ENCODE data around the gene CMSS1. TPM values are rescaled to one million over a fixed set of nuclear protein-coding genes. Genes with fewer than 3 reads are reported as not detected.

The CMSS1 gene
- total RNA-seq, 4 donors from 2014 or later = 2.4 to 29.9 (median 5.2) TPM

- Histone ChIP-seq H3K36me3 (no peaks in the 10 kb centered on the region), H3K4me1 (no peaks in the 10 kb centered on the region), H3K4me3 (no peak overlapping the region), H3K27ac (no peak overlapping the region), H3K9me3 (no peaks in the 10 kb centered on the region), H3K27me3 (no peaks in the 10 kb centered on the region)
- WGBS, 2 donors (ENCODE audit: low coverage in 1 of 2) = 95% methylated on average over 3 of the region's 3 CpGs; no CpG with 5 or more reads in 1 of the 2 donors
- intact Hi-C loops (cut with DNase I; ENCODE audit: low total_unique reads) (no loop called here), in situ Hi-C loops (cut with MboI; ENCODE audit: low pct_ligation_motif_present in 1 of 4, low pct_unique_long_range_greater_than_20kb in 1 of 4, low sequenced_read_pairs in 3 of 4) (no loop called here)
- no peak for TF ChIP-seq POLR2AphosphoS5 (IDR thresholded peaks at IDR 0.05)
- no peak for TF ChIP-seq POLR2A (IDR thresholded peaks at IDR 0.05)
- no peak for TF ChIP-seq CTCF (IDR thresholded peaks at IDR 0.05)
- no peak for TF ChIP-seq EP300 (IDR thresholded peaks at IDR 0.05; ENCODE audit: low read depth)
- no peak for DNase-seq
Measured at GRCh38 chr3:100170486-100170885, 352.8 kb downstream of the CMSS1 start.

DNA sequence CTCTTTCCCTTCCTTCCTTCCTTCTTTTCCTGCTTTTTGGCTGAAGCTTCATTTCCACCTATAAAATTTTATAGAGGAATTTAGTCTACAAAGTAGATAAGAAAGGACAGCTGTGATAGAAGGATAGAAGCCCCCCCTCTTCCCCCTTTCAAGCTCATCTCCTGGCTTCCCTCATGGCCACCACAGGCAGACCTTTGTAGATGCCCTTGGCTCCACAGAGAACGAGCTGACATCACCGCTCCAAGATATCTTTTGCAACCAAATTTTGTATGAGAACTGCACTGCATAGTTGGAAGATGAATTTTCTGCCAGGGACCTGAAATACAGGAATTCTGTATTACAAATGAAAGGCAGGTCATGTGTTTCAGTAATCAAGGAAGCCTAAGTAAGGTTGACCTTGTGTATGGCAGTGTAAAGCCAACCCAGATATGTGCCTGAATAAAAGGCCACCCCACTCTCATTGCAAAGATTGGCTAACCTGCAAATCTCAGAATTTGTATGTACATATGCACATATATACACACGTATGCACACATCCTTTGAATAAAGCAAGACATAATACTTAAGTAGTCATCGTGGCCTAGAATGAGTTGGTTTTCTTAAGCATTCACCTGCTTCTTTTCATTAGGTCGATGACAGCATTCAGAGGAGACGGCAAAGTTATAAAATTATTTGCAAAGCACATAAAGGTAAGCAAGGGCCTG is 353.7 kb downstream of the CMSS1 start:
- H3K27me3 ChIP-seq = no peaks in the 10 kb centered on the region
- no peak for DNase-seq
- intact Hi-C loops (cut with DNase I; ENCODE audit: low total_unique reads) (no loop called here), in situ Hi-C loops (cut with MboI; ENCODE audit: low pct_ligation_motif_present in 1 of 4, low pct_unique_long_range_greater_than_20kb in 1 of 4, low sequenced_read_pairs in 3 of 4) (no loop called here)
- TF ChIP-seq POLR2AphosphoS5 (IDR thresholded peaks at IDR 0.05) (no peak), POLR2A (IDR thresholded peaks at IDR 0.05) (no peak), EP300 (IDR thresholded peaks at IDR 0.05; ENCODE audit: low read depth) (no peak), CTCF (IDR thresholded peaks at IDR 0.05) (no peak)
- H3K9me3 ChIP-seq = no peaks in the 10 kb centered on the region
- no peaks in the 10 kb centered on the region for H3K36me3 ChIP-seq
- H3K4me3 ChIP-seq = no peak overlapping the region
- H3K4me1 ChIP-seq = no peaks in the 10 kb centered on the region
- no peak overlapping the region for H3K27ac ChIP-seq
- WGBS, 2 donors (ENCODE audit: low coverage in 1 of 2) = 93 to 95% methylated on average over 5 to 6 of the region's 6 CpGs

- no peaks in the 10 kb centered on the region for H3K9me3 ChIP-seq
- 50 to 65% methylated on average over 1 of the region's 1 CpG for WGBS, 2 donors (ENCODE audit: low coverage in 1 of 2)
- intact Hi-C loops (cut with DNase I; ENCODE audit: low total_unique reads) = no loop called here
- peaks cover 0 to 2% (median under 1%) of the 10 kb centered on the region in 4 donors for H3K36me3 ChIP-seq
- H3K27ac ChIP-seq = no peak overlapping the region
- DNase-seq = no peak
- TF ChIP-seq CTCF (IDR thresholded peaks at IDR 0.05) = no peak
- no peak for TF ChIP-seq POLR2A (IDR thresholded peaks at IDR 0.05)
- no peak for TF ChIP-seq EP300 (IDR thresholded peaks at IDR 0.05; ENCODE audit: low read depth)
- no peak for TF ChIP-seq POLR2AphosphoS5 (IDR thresholded peaks at IDR 0.05)
- H3K27me3 ChIP-seq = no peaks in the 10 kb centered on the region
- no peaks in the 10 kb centered on the region for H3K4me1 ChIP-seq
- no peak overlapping the region for H3K4me3 ChIP-seq
- in situ Hi-C loops (cut with MboI; ENCODE audit: low pct_ligation_motif_present in 1 of 4, low pct_unique_long_range_greater_than_20kb in 1 of 4, low sequenced_read_pairs in 3 of 4) = no loop called here
Measured at GRCh38 chr3:100173961-100174360, 356.3 kb downstream of the CMSS1 start.

DNA sequence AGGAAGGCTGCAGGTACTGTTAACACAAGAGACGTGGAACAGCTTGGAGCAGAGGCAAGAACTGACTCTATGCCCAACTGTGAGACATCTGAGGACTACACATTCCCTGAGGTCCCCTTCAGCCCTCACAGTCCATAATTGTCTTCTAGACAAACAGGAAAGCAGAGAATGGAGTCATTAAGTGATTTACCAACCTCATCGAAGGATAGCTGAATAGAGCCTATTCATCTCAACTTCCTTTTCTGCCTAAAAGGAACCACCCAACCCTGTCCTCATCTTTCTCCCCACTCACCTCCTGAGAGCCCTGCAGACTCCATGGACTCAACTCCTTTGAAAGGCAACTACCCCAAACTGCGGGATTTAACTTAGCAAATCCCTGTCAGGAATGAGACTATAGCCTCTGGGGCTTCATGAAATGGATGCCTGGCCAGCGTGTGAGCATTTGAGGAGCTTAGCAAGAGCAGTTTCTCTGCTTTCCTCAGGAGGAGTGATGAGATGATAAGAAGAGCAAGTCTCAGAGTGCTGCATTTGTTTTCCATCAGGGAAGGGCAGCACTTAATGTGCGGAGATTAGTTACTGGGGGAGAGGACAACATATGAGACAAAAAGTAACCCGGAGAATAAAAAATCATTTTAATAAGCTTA is 358.1 kb downstream of the CMSS1 start:
- no peaks in the 10 kb centered on the region for H3K27me3 ChIP-seq
- no peak for DNase-seq
- H3K9me3 ChIP-seq = peaks cover 8 to 13% of the 10 kb centered on the region in 2 donors
- peaks cover 0 to 9% (median 1%) of the 10 kb centered on the region in 4 donors for H3K36me3 ChIP-seq
- TF ChIP-seq POLR2AphosphoS5 (IDR thresholded peaks at IDR 0.05) (no peak), EP300 (IDR thresholded peaks at IDR 0.05; ENCODE audit: low read depth) (no peak), CTCF (IDR thresholded peaks at IDR 0.05) (no peak), POLR2A (IDR thresholded peaks at IDR 0.05) (no peak)
- intact Hi-C loops (cut with DNase I; ENCODE audit: low total_unique reads) = no loop called here
- H3K4me1 ChIP-seq = no peaks in the 10 kb centered on the region
- 87 to 96% methylated on average over 3 to 6 of the region's 6 CpGs for WGBS, 2 donors (ENCODE audit: low coverage in 1 of 2)
- in situ Hi-C loops (cut with MboI; ENCODE audit: low pct_ligation_motif_present in 1 of 4, low pct_unique_long_range_greater_than_20kb in 1 of 4, low sequenced_read_pairs in 3 of 4) = no loop called here
- H3K4me3 ChIP-seq = no peak overlapping the region
- no peak overlapping the region for H3K27ac ChIP-seq
